Activated gamma-delta T cell (primary cell): ENCODE data around the gene CD200.

Source experiments
- DNase-seq: peaks from one replicate; lab custom pipeline; 2025; lab: John Stamatoyannopoulos, UW
- total RNA-seq, 2 donors: gene quantifications; one replicate each; lab custom pipeline; 2026; lab: John Stamatoyannopoulos, UW

CD200 gene, protein sequence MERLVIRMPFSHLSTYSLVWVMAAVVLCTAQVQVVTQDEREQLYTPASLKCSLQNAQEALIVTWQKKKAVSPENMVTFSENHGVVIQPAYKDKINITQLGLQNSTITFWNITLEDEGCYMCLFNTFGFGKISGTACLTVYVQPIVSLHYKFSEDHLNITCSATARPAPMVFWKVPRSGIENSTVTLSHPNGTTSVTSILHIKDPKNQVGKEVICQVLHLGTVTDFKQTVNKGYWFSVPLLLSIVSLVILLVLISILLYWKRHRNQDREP
- total RNA-seq = 2.2 to 3.5 reads per million in 2 donors

DNA sequence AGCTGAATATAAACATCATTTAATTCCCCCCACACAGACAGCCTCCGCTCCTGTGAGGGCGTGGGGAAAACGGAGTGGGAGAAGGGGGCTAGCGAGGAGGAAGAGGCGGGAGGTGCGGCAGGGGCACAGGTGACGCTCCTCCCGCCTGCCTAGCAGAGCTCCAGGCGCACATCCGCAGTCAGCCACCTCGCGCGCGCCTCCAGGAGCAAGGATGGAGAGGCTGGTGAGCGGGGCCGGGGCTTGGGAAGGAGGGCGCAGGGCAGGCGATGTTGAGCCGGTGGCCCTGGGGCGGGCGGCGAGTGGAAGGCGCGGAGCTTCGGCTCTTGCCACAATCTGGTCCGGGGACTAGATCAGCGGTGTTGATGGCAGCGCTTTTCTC lies at the start of gene CD200:
Gene CD200, plus strand, starts transcription at position 155 of the 379 bp plus-strand sequence. Its CDS starts 57 bp downstream, at position 212.
- peak; percentile 15 for DNase-seq

DNA sequence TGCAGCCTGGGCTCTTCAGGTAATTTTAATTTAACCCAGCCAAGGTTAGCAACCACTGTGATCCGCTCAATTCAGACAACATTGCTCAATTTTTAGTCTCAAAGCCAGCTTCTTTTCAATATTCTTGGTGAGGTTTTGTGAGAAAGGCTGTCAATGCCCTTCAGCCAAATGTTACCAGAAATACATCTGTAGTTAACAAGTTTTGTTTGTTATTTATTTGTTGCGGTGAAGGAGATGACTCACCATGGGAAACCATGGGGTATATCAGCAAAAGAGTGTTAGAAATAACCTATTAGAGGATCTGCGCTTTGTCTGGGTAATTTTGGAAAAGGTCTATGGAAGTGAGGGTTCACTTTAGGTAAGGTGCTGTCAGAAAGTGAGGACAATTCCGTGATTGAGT lies 43.9 kb upstream of the CD200 start:
- no peak for DNase-seq

DNA sequence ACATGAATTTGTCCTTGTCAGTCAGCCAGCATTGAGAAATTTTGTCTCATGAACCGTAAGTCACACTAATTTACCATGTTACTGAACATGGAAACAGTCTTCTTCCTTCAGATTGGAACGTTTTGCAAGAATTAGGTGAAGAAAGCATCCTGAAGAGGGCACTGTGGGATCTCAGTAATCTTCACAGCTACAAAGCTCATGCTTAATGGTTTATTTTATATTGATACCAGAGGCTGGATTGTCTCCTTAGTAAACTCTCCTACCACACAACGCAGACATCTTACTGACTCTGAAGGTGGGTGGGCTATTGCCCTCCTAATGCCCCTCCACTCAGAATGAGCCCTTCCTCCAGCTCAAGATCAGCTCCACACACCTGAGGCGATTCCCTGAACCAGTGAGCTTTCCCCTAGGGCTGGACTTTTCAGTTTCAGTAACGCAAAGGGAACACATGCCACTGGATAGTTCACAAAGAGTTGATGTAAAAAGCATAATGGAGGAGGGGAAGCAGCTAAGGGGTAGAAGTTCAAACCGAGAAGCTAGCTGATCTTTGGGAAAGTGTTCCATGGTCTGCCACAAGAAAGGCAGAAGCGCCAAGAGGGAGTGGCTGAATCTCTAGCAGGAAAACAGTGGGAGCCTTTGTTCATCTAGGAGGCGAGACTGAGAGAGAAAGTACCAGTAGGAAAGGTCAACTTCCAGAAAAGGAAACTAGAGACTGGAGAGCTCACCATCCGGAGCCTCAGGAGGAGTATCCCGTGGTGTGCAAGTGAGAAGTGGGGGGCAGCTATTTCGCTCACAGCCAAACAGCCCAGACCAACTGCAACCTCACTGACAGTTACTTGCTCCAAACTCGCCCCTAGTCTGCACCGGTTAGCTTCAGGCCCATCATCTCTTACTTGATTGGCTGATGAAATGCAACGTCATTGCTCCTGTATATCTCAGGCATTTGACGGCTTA lies 39.3 kb upstream of the CD200 start, which contains the start of gene SLC9C1:
Gene SLC9C1, minus strand, starts transcription at position 849 of the 954 bp plus-strand sequence. CDS start 7,425 bp downstream, outside the sequence.
- no peak for DNase-seq

DNA sequence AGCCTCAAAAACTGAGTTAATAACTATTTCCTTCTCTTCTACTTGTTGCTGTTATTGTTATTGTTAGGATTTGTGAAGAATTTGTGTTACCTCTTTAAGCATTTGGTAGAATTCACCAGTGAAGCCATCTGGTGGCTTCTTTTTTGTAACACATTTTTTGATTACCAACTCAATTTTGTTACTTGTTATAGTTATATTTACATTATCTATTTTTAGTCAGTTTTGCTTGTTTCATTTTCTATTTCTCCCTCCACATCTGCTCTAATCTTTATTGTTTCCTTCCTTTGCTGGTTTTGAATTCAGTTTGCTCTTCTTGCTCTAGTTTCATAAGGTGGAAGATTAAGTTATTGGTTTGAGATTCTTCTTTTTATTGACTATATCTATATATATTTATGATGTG lies 35.2 kb upstream of the CD200 start:
- no peak for DNase-seq

DNA sequence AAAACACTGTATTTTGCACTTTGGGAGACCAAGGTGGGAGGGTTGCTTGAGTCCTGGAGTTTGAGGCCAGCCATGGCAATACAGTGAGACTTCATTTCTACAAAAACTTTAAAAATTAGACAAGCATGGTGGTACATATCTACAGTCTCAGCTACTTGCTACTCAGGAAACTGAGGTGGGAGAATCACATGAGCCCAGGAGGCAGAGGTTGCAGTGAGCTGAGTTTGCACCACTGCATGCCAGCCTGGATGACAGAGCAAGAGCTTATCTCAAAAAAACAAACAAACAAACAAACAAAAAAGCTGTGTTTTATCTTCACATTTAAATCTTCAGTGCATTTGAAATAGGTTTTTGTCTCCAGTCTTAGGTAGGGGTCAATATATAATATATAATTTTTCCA lies 34.2 kb upstream of the CD200 start:
- no peak for DNase-seq

DNA sequence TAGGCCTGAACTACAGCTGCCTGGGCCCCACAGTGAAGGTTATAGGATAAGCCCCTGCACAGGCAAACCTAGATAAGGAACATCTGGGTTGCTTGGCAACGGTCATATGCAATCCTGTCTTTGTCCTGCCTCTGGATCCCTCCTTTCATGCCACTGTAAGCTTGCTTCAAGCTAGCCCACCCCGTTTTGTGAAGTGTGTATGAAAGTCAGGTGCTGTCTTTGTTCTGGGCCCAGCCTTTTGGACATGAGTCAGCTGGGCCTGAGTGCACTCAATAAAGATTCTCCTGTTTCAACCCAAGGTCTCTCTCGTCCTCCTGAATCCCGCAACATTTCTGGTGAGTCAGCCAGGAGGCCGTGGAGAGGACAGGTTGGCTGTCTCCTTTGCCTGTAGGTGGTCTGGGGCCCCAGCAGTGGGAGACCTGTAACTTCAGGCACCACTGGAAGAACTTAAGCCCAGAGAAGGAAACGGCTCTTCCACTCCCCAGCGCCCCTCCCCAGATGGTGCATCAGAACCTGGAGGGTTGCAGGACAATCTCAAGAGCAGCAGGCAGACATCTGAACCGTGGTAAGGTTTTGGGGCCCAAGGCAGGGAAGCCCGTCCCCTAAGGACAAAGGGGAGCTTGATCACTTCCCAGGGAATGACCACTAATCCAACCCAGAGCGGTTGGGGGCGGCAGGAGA lies 30.7 kb upstream of the CD200 start:
- no peak for DNase-seq

DNA sequence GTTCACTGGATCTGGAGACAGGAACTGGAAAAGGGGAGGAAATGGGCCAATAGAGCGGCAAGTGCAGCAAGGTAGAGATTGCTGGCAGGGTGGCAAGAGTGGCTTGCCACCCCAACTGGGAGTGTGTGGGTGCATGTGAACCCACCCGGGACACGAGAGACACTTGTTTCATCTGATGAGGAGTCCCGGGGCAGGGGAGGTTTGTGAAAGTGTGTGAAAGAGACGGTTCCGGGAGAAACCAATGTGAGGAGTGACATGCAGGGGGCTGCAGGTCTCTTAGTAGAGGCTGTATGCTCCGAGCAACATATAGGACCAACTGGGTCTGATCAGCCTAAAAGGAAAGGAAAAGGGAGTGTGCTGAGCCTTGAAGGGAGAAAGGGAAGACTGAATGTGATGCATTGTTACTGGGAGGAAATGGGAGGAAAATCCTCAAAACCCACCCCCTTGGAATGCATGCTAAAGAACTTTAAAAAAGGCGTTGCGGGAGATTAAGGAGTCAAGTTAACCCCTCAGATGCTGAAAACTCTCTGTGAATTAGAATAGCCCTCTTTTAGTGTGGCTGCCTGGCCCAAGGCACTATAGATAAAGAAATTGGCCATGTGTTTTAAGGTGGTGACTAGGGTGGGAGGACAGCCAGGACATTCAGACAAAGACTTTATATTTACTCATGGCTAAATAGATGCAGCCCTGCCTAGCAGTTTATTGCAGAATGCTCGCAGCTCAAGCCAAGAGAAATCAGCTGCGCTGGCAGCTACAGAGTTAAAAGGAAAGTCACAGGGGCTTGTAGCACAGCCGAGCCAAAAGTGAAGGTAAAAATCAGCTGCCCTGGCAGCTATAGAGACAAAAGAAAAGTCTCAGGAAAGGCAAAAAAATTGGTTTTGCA lies 29.8 kb upstream of the CD200 start:
- no peak for DNase-seq

DNA sequence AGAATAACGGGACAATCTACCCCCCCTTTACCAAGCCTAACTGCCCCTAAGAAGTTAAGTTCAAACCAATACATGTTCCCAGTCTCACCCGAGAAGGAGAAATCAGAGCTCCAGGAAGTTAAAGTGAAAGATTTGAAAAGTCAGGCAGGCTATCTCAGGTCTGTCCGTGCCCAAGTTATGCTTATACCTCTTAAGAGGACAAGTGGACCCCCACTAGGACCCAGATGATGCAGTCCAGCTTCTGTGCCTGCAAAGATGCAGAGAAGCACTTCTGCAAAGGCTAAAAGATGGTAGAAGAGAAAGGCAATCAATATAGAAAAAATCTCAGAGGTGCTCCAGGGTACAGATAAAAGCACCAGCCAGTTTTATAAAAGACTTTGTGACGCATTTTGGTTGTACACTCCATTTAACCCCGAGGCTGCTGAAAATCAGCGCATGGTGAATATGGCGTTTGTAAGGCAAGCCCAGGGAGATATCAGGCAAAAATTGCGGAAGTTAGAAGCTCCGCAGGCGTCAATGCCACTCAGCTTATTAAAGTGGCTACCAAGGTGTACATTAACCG lies 29.1 kb upstream of the CD200 start:
- no peak for DNase-seq

DNA sequence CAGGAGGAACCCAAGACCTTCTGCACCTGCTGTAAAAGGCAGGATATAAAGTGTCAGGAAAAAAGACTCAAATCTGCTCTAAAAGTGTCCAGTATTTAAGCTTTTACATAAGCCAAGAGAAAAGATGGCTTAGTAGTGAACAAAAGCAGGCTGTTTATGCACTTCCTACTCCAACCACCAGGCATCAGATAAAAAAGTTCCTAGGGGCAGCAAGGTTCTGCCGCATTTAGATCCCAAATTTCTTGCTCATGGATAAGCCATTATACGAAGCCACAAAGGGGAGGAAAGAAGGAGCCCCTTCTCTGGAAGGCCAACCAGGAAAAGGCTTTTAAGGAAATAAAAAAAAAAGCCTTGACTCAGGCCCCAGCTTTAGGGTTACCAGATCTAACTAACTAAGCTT lies 28.3 kb upstream of the CD200 start:
- DNase-seq = no peak

DNA sequence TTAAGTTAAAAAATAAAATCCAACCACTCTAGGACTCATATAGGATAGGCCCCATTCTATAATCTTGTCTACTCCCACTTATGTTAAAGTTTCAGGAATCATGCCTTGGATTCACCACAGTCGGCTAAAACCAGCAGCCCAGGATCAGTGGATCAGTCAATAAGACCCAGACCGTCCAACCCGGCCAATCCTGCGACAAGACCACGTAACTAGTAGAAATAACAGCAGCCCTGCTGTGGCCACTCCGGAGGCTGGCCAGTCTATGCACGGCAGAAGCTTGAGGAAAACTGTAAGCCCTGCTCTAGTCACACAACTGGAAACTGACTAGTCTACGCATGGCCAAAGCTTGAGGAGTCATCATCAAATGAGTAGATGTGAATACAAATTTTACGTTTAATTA lies 26.1 kb upstream of the CD200 start:
- no peak for DNase-seq

DNA sequence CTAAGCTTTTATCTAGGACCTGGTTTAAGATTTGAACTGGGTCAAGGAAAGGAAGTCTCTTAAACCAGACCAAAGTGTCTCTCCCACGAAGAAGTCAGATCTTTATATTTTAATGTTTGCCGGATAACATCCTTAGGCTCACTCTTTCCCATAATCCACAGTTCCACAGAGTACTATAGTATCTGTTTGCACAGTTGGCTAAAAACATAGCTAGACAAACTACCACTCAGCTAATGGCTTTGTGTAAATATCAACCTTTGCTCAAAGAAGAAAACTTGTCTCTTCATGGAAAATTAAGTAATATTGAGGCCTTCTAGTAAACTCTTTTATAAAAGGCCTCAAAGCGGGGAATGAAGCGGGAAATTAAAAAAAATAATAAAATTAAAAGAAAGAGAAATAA lies 25.4 kb upstream of the CD200 start:
- DNase-seq = no peak

DNA sequence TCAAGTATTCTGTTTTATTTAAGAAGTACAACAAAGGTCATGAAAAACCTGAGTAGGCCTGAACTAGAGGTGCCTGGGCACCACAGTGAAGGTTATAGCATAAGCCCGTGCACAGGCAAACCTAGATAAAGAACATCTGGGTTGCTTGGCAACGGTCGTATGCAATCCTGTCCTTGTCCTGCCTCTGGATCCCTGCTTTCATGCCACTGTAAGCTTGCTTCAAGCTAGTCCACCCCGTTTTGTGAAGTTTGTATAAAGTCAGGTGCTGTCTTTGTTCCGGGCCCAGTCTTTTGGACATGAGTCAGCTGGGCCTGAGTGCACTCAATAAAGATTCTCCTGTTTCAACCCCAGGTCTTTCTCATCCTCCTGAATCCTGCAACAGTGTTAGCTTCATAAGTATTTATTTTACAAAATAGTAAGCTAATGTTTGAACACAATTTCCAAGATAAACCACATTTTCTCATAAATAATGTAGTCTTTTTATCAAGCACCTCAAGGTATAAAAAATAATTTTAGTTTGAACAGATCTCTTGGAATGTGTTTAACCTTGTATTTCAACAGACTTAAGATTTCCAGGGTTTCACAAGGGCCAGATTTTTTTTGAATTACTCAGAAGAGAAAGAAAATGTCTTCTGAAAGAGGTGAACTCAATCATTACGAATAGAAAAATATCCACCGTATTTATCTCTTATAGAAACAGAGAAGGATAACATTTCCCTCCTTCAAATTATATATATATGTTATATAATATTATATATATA lies 24.6 kb upstream of the CD200 start:
- no peak for DNase-seq

DNA sequence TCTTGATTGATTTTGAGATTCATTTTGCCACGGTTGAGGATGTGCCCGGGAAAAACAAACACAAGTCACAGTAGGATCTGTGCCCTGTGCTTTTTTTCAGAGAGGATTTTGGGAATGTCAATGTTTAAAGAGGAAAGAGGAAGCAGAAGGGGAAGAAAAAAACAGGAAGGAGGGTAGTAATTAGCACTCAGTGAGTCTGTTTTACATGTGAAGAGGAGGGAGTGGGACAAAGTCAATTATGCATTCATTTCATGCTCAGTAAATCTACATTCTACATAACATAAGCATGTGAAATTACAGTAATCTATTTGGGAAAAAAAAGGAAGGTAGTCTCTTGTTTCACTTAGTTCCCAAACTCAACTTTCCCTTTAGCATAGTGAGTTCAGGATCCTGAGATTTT lies 18.3 kb upstream of the CD200 start:
- DNase-seq = no peak

DNA sequence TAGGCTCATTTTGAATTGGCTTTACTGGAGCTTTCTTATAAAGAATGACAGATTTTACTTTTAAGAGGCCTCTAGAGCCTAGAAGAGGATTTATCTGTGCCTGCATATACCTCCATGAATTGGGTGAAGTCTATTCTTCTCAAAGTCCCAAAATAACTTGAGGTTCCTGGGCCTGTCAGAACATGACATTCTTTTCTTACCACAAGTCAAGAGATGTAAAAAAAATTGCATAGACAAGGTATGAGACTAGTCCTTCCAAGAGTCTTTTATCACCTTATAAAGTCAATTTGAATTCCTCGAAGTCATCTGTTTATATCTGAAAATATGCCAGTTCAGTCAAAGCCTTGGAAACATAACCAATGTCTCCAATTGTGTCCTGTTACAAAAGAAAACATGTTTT lies 17.2 kb upstream of the CD200 start:
- no peak for DNase-seq

DNA sequence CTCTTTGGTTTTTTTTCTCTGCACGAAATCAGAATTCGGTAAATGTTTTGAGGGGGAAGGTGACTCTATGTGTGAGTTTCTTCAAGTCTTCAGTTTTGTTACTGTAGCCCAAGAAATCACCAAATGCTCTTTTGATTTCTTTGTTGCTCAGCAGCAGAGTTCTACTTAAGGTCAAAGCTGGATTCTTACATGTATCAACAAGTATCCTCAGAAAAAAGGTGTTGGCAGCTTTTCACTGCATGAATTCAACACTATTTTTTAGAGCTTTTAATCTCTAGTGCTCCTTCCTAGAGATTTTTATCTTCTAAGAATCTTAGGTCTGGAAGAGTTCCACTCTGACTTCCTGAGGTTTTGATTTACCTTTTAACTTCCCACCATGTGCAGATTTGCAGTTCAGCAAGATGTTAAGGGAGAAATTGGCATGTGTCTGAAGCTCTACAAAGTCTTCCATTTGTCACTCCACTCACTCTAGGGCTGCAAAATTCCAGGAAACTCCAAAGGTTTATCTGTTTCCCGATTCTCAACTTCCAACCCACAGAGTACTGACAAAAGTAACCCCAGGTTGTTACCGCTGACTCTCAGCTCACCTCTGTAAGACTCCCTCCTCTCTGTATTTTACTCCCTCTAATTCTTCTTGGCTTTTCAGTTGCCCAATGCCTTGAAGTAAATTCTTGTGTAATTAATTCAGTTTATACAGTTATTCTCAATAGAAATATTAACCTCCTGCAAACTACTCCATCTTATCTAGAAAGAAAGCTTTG lies 13.3 kb upstream of the CD200 start:
- DNase-seq = no peak

DNA sequence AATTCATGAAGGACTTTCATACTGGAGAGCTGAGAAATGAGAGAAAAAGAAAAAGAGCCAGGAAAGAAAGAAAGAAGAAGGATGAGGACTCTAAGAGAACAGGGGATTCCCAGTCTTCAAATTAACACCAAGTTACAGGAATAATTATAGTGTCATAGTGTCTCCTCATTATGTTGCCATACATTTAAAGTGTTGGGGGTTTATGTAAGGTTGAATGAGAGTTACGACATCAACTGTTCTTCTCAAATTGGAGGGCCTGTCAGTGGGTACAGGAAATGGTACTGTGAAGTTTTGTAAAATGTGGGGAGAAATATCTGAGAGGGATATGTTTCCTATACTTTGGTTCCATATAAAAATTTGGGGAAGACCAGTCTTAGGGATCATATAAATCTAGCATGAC lies 12.3 kb upstream of the CD200 start:
- DNase-seq = no peak

DNA sequence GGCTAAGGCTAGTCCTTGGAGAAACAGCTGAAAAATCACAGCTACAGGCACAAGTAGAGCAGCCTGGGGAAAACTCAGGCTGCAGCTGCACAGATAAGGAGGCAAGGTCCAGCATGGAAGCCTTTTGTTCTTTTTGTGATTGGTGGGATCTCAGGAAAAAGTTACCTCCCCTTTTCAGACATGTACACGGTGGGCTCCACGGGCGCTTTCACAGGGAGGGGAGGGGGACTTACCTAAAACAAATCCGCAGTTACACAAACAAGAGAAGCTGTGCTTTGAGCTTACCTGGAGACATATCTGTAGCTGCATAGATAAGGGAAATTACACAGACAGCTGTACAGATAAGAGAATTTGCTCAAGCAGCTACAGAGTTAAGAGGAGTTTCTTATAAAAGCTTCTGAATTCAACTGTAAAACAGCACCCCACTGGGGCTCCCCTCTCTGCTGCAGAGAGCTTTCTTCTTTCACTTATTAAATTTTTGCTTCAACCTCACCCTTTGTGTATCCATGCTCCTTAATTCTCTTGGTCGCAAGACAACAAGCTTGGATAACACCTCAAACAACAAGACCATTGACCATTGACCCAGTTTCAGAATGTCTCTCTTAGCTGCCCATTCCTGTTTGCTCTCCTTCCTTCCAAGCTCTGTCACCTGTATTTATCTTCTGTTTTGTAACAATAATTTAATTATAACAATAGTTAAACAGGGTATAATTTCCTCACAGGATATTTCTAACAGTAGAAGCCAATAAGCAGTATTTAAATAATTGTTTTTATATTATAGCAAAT lies 10.9 kb upstream of the CD200 start:
- DNase-seq = no peak

DNA sequence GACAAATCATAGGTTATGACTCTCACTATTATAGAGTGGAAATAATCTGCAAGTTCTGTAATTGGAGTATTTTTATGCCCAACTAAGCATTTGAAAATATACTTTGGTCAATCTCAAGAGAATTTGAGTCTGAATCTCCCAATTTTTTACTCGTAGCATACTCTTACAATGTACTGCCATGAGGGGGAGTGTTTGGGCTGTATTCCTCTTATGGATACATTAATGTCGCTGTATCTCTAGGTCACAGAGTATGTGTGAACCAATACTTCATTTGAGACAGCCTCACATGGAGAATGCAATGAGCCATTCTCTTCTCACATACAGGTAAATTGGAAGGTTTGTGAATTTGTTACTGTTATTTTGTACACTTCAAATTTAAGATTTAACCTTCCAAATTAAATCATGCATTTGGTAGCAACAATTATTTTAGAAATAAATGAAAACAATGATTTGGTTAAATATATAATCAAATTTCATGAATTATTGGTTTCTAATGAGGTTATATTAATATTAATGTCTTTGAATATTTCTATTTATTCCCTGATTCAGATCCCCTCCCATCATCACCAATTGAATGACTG lies 5.5 kb upstream of the CD200 start:
- DNase-seq = no peak
